ENCODE data around the gene GPT2.

The GPT2 gene

GRCh38 chr16:46886764-46887523 lies 2.8 kb downstream of the GPT2 start:
- no peaks in the 10 kb centered on the region for H3K27me3 ChIP-seq (ENCODE audit: insufficient read depth, low read length)
- H3K4me1 ChIP-seq (ENCODE audit: control insufficient read depth, insufficient read depth, low read length, unreplicated experiment), result peaks cover 6% of the 10 kb centered on the region
- no peaks in the 10 kb centered on the region for H3K36me3 ChIP-seq (ENCODE audit: insufficient read depth, low read length)
- no peak overlapping the region for H3K27ac ChIP-seq (ENCODE audit: low read depth, low read length)
- H2AFZ ChIP-seq (ENCODE audit: low read length, unreplicated experiment), result no peak overlapping the region
- H3K4me3 ChIP-seq (ENCODE audit: low read depth, low read length), result no peak overlapping the region
- peaks cover 12% of the 10 kb centered on the region for H3K79me2 ChIP-seq (ENCODE audit: control insufficient read depth, insufficient read depth, low read length, unreplicated experiment)

DNA sequence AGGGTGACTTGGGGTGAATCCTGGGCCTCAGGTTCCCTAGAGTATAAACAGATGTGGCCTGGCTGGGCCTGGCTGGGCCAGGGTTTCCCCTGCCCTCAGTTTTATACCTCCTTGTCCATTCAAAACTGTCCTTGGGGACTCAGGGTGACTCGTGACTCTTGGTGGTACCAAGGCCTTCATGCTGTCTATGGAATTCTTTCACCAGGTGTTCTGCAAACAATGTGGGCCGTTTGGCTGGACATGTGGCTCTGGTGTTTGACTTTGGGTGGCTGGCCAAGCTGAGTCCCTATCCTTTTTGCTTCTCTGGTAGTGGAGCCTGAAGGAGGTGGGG lies 3.3 kb downstream of the GPT2 start:
- peaks cover 6% of the 10 kb centered on the region for H3K4me1 ChIP-seq (ENCODE audit: control insufficient read depth, insufficient read depth, low read length, unreplicated experiment)
- H2AFZ ChIP-seq (ENCODE audit: low read length, unreplicated experiment), result no peak overlapping the region
- no peak overlapping the region for H3K4me3 ChIP-seq (ENCODE audit: low read depth, low read length)
- no peaks in the 10 kb centered on the region for H3K36me3 ChIP-seq (ENCODE audit: insufficient read depth, low read length)
- H3K27me3 ChIP-seq (ENCODE audit: insufficient read depth, low read length), result no peaks in the 10 kb centered on the region
- peaks cover 12% of the 10 kb centered on the region for H3K79me2 ChIP-seq (ENCODE audit: control insufficient read depth, insufficient read depth, low read length, unreplicated experiment)
- H3K27ac ChIP-seq (ENCODE audit: low read depth, low read length), result no peak overlapping the region

- Histone ChIP-seq H3K27ac (ENCODE audit: low read depth, low read length) (no peak overlapping the region), H3K4me1 (ENCODE audit: control insufficient read depth, insufficient read depth, low read length, unreplicated experiment) (peaks cover 10% of the 10 kb centered on the region), H3K79me2 (ENCODE audit: control insufficient read depth, insufficient read depth, low read length, unreplicated experiment) (peaks cover 18% of the 10 kb centered on the region), H2AFZ (ENCODE audit: low read length, unreplicated experiment) (no peak overlapping the region), H3K27me3 (ENCODE audit: insufficient read depth, low read length) (no peaks in the 10 kb centered on the region), H3K4me3 (ENCODE audit: low read depth, low read length) (no peak overlapping the region), H3K36me3 (ENCODE audit: insufficient read depth, low read length) (no peaks in the 10 kb centered on the region)
These were observed 5.2 kb downstream of the GPT2 start for GRCh38 chr16:46889245-46889941.

DNA sequence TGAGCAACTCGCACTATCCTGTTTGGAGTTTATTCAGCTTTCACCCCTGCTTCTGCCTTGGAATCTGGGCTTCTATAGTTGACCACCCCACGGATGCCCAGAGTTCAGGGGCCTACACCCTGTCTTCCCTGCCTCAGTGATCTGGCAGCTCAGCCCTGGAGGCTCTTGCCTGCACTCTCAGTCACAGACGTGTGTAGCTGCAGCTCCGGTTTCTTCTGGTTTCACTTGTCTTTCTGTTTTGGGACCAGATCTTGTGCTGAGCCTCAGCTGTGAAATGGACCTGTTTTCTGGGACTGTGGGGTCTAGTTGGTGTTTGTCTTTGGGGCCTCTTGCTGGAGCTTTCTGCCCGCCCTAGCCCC lies 5.8 kb downstream of the GPT2 start:
- Histone ChIP-seq H2AFZ (ENCODE audit: low read length, unreplicated experiment) (no peak overlapping the region), H3K27me3 (ENCODE audit: insufficient read depth, low read length) (no peaks in the 10 kb centered on the region), H3K36me3 (ENCODE audit: insufficient read depth, low read length) (no peaks in the 10 kb centered on the region), H3K27ac (ENCODE audit: low read depth, low read length) (no peak overlapping the region), H3K79me2 (ENCODE audit: control insufficient read depth, insufficient read depth, low read length, unreplicated experiment) (peaks cover 16% of the 10 kb centered on the region), H3K4me1 (ENCODE audit: control insufficient read depth, insufficient read depth, low read length, unreplicated experiment) (peaks cover 13% of the 10 kb centered on the region), H3K4me3 (ENCODE audit: low read depth, low read length) (no peak overlapping the region)

- H3K4me3 ChIP-seq (ENCODE audit: low read depth, low read length), result no peak overlapping the region
- H3K79me2 ChIP-seq (ENCODE audit: control insufficient read depth, insufficient read depth, low read length, unreplicated experiment), result peaks cover 6% of the 10 kb centered on the region
- H3K4me1 ChIP-seq (ENCODE audit: control insufficient read depth, insufficient read depth, low read length, unreplicated experiment), result peaks cover 12% of the 10 kb centered on the region
- no peak overlapping the region for H2AFZ ChIP-seq (ENCODE audit: low read length, unreplicated experiment)
- no peaks in the 10 kb centered on the region for H3K27me3 ChIP-seq (ENCODE audit: insufficient read depth, low read length)
- H3K36me3 ChIP-seq (ENCODE audit: insufficient read depth, low read length), result no peaks in the 10 kb centered on the region
- H3K27ac ChIP-seq (ENCODE audit: low read depth, low read length), result no peak overlapping the region
These were observed 7.7 kb downstream of the GPT2 start for GRCh38 chr16:46891910-46892309.

- H3K4me1 ChIP-seq (ENCODE audit: control insufficient read depth, insufficient read depth, low read length, unreplicated experiment), result peaks cover 14% of the 10 kb centered on the region
- no peak overlapping the region for H3K4me3 ChIP-seq (ENCODE audit: low read depth, low read length)
- H3K27me3 ChIP-seq (ENCODE audit: insufficient read depth, low read length), result no peaks in the 10 kb centered on the region
- H3K27ac ChIP-seq (ENCODE audit: low read depth, low read length), result no peak overlapping the region
- no peak overlapping the region for H2AFZ ChIP-seq (ENCODE audit: low read length, unreplicated experiment)
- H3K79me2 ChIP-seq (ENCODE audit: control insufficient read depth, insufficient read depth, low read length, unreplicated experiment), result peaks cover 6% of the 10 kb centered on the region
- no peaks in the 10 kb centered on the region for H3K36me3 ChIP-seq (ENCODE audit: insufficient read depth, low read length)
These were observed 10.0 kb downstream of the GPT2 start for GRCh38 chr16:46894036-46894672.

- Histone ChIP-seq H3K4me1 (ENCODE audit: control insufficient read depth, insufficient read depth, low read length, unreplicated experiment) (peaks cover 22% of the 10 kb centered on the region), H2AFZ (ENCODE audit: low read length, unreplicated experiment) (no peak overlapping the region), H3K36me3 (ENCODE audit: insufficient read depth, low read length) (no peaks in the 10 kb centered on the region), H3K27ac (ENCODE audit: low read depth, low read length) (no peak overlapping the region), H3K79me2 (ENCODE audit: control insufficient read depth, insufficient read depth, low read length, unreplicated experiment) (peaks cover 6% of the 10 kb centered on the region), H3K4me3 (ENCODE audit: low read depth, low read length) (no peak overlapping the region), H3K27me3 (ENCODE audit: insufficient read depth, low read length) (no peaks in the 10 kb centered on the region)
These were observed 11.5 kb downstream of the GPT2 start for GRCh38 chr16:46895399-46896313.

DNA sequence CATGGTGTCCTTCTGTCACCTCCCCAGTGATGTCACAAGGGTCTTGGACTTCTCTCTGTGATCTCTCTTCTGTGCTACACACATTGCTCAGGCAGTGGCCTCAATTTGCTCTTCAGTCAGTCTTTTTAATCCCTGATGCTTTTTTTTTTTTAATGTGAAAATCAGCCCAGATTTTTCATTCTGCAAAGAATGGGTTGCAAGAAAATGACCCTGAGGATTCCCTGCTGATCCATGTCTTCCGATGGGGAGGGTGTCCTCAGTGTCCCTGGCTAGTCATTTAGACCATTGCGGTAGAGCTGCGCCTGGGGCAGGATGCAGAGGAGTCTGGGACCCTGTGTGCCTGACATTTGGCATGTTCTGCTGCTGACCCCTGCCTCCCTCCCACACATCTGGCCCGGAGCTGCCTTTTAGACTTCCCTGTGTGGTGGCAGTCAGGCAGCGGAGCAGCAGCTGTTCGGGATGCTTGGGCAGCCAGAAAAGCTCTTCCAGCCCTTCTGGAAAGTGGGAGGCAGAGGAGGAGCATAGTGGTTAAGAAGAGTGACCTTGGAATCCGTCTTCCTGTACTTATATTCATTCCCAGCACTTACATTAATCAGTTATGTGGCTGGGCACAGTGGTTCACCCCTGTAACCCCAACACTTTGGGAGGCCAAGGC lies 12.3 kb downstream of the GPT2 start:
- Histone ChIP-seq H2AFZ (ENCODE audit: low read length, unreplicated experiment) (no peak overlapping the region), H3K27me3 (ENCODE audit: insufficient read depth, low read length) (no peaks in the 10 kb centered on the region), H3K27ac (ENCODE audit: low read depth, low read length) (no peak overlapping the region), H3K36me3 (ENCODE audit: insufficient read depth, low read length) (no peaks in the 10 kb centered on the region), H3K79me2 (ENCODE audit: control insufficient read depth, insufficient read depth, low read length, unreplicated experiment) (peaks cover 6% of the 10 kb centered on the region), H3K4me1 (ENCODE audit: control insufficient read depth, insufficient read depth, low read length, unreplicated experiment) (peaks cover 22% of the 10 kb centered on the region), H3K4me3 (ENCODE audit: low read depth, low read length) (no peak overlapping the region)

DNA sequence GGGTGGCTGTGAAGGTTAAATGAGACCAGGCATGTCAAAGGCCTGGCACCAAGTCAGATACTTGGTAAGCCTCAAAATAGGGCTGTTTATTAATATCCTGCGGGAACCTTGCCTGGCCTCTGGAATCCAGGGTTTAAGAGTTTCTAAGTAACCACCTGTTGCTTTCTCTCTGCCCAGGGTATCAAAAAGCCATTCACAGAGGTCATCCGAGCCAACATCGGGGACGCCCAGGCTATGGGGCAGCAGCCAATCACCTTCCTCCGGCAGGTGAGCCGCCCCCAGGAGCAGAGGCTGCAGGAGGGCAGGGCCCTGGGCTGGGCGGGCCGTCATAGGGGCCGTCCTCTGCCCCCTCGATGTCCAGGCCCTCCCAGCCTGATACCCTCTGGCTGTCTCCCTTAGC lies 13.3 kb downstream of the GPT2 start:
- Histone ChIP-seq H3K79me2 (ENCODE audit: control insufficient read depth, insufficient read depth, low read length, unreplicated experiment) (peaks cover 6% of the 10 kb centered on the region), H3K36me3 (ENCODE audit: insufficient read depth, low read length) (no peaks in the 10 kb centered on the region), H3K4me1 (ENCODE audit: control insufficient read depth, insufficient read depth, low read length, unreplicated experiment) (peaks cover 22% of the 10 kb centered on the region), H3K4me3 (ENCODE audit: low read depth, low read length) (no peak overlapping the region), H2AFZ (ENCODE audit: low read length, unreplicated experiment) (no peak overlapping the region), H3K27me3 (ENCODE audit: insufficient read depth, low read length) (no peaks in the 10 kb centered on the region), H3K27ac (ENCODE audit: low read depth, low read length) (no peak overlapping the region)

GRCh38 chr16:46898006-46898405 lies 13.8 kb downstream of the GPT2 start:
- Histone ChIP-seq H3K27me3 (ENCODE audit: insufficient read depth, low read length) (no peaks in the 10 kb centered on the region), H3K79me2 (ENCODE audit: control insufficient read depth, insufficient read depth, low read length, unreplicated experiment) (peaks cover 6% of the 10 kb centered on the region), H3K4me1 (ENCODE audit: control insufficient read depth, insufficient read depth, low read length, unreplicated experiment) (peaks cover 22% of the 10 kb centered on the region), H2AFZ (ENCODE audit: low read length, unreplicated experiment) (no peak overlapping the region), H3K36me3 (ENCODE audit: insufficient read depth, low read length) (no peaks in the 10 kb centered on the region), H3K27ac (ENCODE audit: low read depth, low read length) (no peak overlapping the region), H3K4me3 (ENCODE audit: low read depth, low read length) (no peak overlapping the region)

Data from ACC112 (cell line).